HG02642 (cell line): Measurements from ENCODE around the gene PLCD1.

Experiments used
- ATAC-seq: cut with Tn5 transposase; IDR thresholded peaks from one replicate; pipeline ENCODE4 v1.9.1; 2021; ENCODE audit warnings: mild to moderate bottlenecking; ENCODE audit not compliant: unreplicated experiment, poor library complexity

PLCD1 gene

GRCh38 chr3:37970802-37971201, 58.6 kb downstream of the PLCD1 start:
- no peak for ATAC-seq

- ATAC-seq = no peak
Measured at GRCh38 chr3:37969596-37970100, 59.8 kb downstream of the PLCD1 start.

- no peak for ATAC-seq
Measured at GRCh38 chr3:37968813-37969595, 60.4 kb downstream of the PLCD1 start.

- no peak for ATAC-seq
Measured at GRCh38 chr3:37968199-37968598, 61.2 kb downstream of the PLCD1 start.

GRCh38 chr3:37967260-37967881, 62.1 kb downstream of the PLCD1 start:
- peak; percentile 76 for ATAC-seq

- no peak for ATAC-seq
Measured at GRCh38 chr3:37964716-37965115, 64.7 kb downstream of the PLCD1 start.

- no peak for ATAC-seq
Measured at GRCh38 chr3:37964146-37964545, 65.3 kb downstream of the PLCD1 start.

- ATAC-seq = no peak
Measured at GRCh38 chr3:37963635-37964034, 65.8 kb downstream of the PLCD1 start.

- no peak for ATAC-seq
Measured at GRCh38 chr3:37963016-37963415, 66.4 kb downstream of the PLCD1 start.

- ATAC-seq = no peak
Measured at GRCh38 chr3:37961622-37962431, 67.6 kb downstream of the PLCD1 start.

GRCh38 chr3:37957539-37957936, 71.9 kb downstream of the PLCD1 start:
- ATAC-seq = no peak
